Transverse colon (tissue), 4 donors: ENCODE measurements around the gene MDFI. TPM values are rescaled to one million over a fixed set of nuclear protein-coding genes. Genes with fewer than 3 reads are reported as not detected.
A peak's percentile ranks its signal among the peaks of the same experiment; 100 is the strongest.

Source experiments
- DNase-seq: peaks from one replicate; pipeline ENCODE4 v3.0.0-alpha.2; 2019
- H3K27ac ChIP-seq, 4 donors: fragments of 200-600 bp; sonication (generic); 2 replicates each; pipeline ENCODE4 v1.5.1; 2016 to 2018; ENCODE audit warnings: inconsistent platforms in 4 of 4
- H3K27me3 ChIP-seq: fragments of 200-600 bp; sonication (generic); 2 replicates; pipeline ENCODE4 v1.5.1; 2017; ENCODE audit warnings: inconsistent platforms
- H3K36me3 ChIP-seq, 4 donors: fragments of 200-600 bp; sonication (generic); 2 replicates each; pipeline ENCODE4 v1.5.1; 2017 to 2019; ENCODE audit warnings: inconsistent platforms in 4 of 4
- H3K4me1 ChIP-seq, 4 donors: fragments of 200-600 bp; sonication (generic); 2 replicates each; pipeline ENCODE4 v1.5.1; 2017 to 2020; ENCODE audit warnings: inconsistent platforms in 4 of 4
- H3K4me3 ChIP-seq, 4 donors: fragments of 200-600 bp; sonication (generic); 1 replicate in 1 of 4; 2 replicates in 3 of 4; pipeline versions ENCODE4 v1.5.1 to v1.6.1; 2017 to 2019; ENCODE audit warnings: inconsistent platforms in 4 of 4
- H3K9me3 ChIP-seq, 2 donors: fragments of 200-600 bp; sonication (generic); 2 replicates each; pipeline ENCODE4 v1.5.1; 2017 to 2019; ENCODE audit warnings: inconsistent platforms in 2 of 2
- EP300 ChIP-seq: sonication (generic); formaldehyde crosslinking; IDR thresholded peaks from one replicate; pipeline ENCODE4 v1.6.1; 2017; ENCODE audit warnings: antibody characterized with exemption, low read depth
- POLR2A ChIP-seq: fragments of 450-650 bp; IDR thresholded peaks from one replicate; pipeline ENCODE4 v1.6.1; 2016; ENCODE audit warnings: antibody characterized with exemption, mild to moderate bottlenecking, moderate library complexity
- POLR2AphosphoS5 ChIP-seq, 3 donors: sonication (generic); formaldehyde crosslinking; IDR thresholded peaks; one replicate each; pipeline ENCODE4 v1.6.1; 2016; ENCODE audit warnings: antibody characterized with exemption in 3 of 3
- WGBS, 2 donors: methylation state at CpG; one replicate each; pipeline ENCODE4 v1.1.5; 2018; ENCODE audit warnings: low coverage in 1 of 2; 5-methylcytosine and 5-hydroxymethylcytosine counted together
- in situ Hi-C, 4 donors: fragments of 200-750 bp; cut with MboI; loops; one replicate each; pipeline versions ENCODE4 v1.15.0 to v1.15.1; 2017; ENCODE audit warnings: low sequenced_read_pairs in 3 of 4, low pct_ligation_motif_present in 1 of 4, low pct_unique_long_range_greater_than_20kb in 1 of 4
- intact Hi-C: fragments of 100-400 bp; cut with DNase I; formaldehyde crosslinking; loops from one replicate; pipeline ENCODE4 v1.15.1; 2023; ENCODE audit warnings: low total_unique reads
- total RNA-seq, 4 donors: library from RNA; depleted of rRNA; stranded (reverse); fragments of >200 nt; gene quantifications; one replicate each; pipeline ENCODE4 v1.1.0, GENCODE V29; 2016
- TF ChIP-seq, protein P1 (sequence below), 5 experiments: fragments of 200-600 bp in 3 of 5; fragments of 450-650 bp in 2 of 5; sonication (generic) in 3 of 5; IDR thresholded peaks; 1 replicate in 2 of 5; 2 replicates in 3 of 5; pipeline ENCODE4 v1.5.1; 2016 to 2017; ENCODE audit warnings: antibody characterized with exemption in 5 of 5, inconsistent platforms in 3 of 5, mild to moderate bottlenecking in 2 of 5, moderate library complexity in 1 of 5

The MDFI gene
- total RNA-seq, 4 donors from 2014 or later = 2.1 to 2.2 TPM; not detected in 2

DNA sequence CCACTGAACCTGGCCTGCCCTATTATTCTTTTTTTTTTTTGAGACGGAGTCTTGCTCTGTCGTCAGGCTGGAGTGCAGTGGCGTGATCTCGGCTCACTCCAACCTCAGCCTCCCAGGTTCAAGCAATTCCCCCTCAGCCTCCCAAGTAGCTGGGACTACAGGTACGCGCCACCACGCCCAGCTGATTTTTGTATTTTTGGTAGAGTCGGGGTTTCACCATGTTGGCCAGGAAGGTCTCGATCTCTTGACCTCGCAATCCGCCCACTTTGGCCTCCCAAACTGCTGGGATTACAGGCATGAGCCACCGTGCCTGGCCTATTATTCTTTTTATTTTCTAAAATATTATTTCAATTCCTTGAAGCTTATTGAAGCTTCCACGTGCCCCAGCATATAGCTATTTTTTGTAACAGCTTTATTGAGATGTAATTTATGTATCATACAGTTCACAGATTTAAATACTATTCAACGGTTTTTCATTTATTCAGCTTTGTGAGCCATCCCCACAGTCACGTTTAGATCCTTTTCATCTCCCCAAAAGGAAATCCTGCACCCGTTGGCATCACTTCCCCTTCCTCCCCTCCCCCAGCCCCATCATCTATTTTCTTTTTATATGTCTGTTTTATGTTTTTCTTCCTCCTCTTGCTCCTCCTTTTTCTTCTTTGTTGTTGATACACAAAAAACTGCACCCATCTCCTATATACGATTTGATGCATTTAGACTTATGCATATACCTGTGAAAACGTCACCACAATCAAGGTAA is 13.5 kb upstream of the MDFI start:
- Histone ChIP-seq H3K4me3 (no peak overlapping the region), H3K27me3 (peaks cover 5% of the 10 kb centered on the region), H3K9me3 (no peaks in the 10 kb centered on the region), H3K4me1 (peaks cover 0 to 8% (median 0%) of the 10 kb centered on the region in 4 donors), H3K36me3 (no peaks in the 10 kb centered on the region), H3K27ac (no peak overlapping the region)
- in situ Hi-C loops (no loop called here), intact Hi-C loops (no loop called here)
- TF ChIP-seq POLR2AphosphoS5 (IDR thresholded peaks at IDR 0.05) (no peak), POLR2A (no peak), EP300 (no peak)
- TF ChIP-seq, protein P1, sequence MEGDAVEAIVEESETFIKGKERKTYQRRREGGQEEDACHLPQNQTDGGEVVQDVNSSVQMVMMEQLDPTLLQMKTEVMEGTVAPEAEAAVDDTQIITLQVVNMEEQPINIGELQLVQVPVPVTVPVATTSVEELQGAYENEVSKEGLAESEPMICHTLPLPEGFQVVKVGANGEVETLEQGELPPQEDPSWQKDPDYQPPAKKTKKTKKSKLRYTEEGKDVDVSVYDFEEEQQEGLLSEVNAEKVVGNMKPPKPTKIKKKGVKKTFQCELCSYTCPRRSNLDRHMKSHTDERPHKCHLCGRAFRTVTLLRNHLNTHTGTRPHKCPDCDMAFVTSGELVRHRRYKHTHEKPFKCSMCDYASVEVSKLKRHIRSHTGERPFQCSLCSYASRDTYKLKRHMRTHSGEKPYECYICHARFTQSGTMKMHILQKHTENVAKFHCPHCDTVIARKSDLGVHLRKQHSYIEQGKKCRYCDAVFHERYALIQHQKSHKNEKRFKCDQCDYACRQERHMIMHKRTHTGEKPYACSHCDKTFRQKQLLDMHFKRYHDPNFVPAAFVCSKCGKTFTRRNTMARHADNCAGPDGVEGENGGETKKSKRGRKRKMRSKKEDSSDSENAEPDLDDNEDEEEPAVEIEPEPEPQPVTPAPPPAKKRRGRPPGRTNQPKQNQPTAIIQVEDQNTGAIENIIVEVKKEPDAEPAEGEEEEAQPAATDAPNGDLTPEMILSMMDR (IDR thresholded peaks at IDR 0.05) = no peak
- DNase-seq = no peak
- 65 to 78% methylated on average over 13 to 18 of the region's 18 CpGs for WGBS, 2 donors

DNA sequence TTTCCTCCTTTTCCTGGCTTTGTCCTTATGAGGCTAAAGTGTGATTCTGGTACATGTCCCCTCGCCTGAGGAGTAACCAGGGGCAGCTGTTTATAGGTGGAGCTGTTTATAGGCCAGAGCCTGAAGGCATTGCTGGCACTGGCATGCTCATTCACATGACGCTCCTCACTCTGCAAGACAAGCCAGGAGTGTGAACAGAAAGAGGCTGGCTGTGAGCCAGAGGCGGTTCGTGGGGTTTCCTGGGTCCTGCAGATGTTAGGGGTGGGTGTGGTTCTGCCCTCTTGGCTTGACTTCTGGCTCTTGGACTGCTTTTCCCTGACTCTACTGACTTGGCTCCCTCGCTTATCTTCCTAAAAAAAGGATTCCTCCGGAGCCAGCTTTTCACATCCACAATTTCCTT is 12.8 kb upstream of the MDFI start:
- WGBS, 2 donors = 20 to 28% methylated on average over 1 to 6 of the region's 6 CpGs
- H3K27ac ChIP-seq = no peak overlapping the region
- no peaks in the 10 kb centered on the region for H3K9me3 ChIP-seq
- no peak for TF ChIP-seq POLR2A
- TF ChIP-seq POLR2AphosphoS5 (IDR thresholded peaks at IDR 0.05) = no peak
- TF ChIP-seq EP300 = no peak
- TF ChIP-seq, protein P1 (IDR thresholded peaks at IDR 0.05) = no peak
- peaks cover 0 to 8% (median 0%) of the 10 kb centered on the region in 4 donors for H3K4me1 ChIP-seq
- peak; percentile 36 for DNase-seq
- no peak overlapping the region for H3K4me3 ChIP-seq
- H3K27me3 ChIP-seq = peaks cover 7% of the 10 kb centered on the region
- in situ Hi-C loops = no loop called here
- no peaks in the 10 kb centered on the region for H3K36me3 ChIP-seq
- intact Hi-C loops = no loop called here

DNA sequence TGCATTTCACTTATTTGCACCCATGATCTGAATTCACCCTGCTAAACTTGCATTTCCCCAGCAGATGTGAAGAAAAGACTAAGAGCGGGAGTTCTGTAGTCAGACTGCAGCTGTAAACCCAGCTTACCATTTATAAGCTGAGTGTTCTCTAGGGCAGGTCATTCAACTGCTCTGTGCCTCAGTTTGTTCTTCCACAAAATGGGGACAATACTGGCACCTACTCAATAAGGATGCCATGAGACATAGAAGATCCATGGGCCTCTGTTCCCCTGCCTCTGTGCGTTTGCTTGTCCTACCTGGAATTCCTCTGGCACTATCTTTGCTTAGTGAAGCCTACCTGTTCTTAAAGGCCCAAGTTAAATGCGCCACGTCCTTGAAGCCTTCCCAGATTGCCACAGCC is 12.2 kb upstream of the MDFI start:
- peaks cover 0 to 8% (median 0%) of the 10 kb centered on the region in 4 donors for H3K4me1 ChIP-seq
- H3K9me3 ChIP-seq = no peaks in the 10 kb centered on the region
- WGBS, 2 donors = 88 to 89% methylated on average over 3 to 4 of the region's 4 CpGs
- no peak for DNase-seq
- intact Hi-C loops = no loop called here
- H3K36me3 ChIP-seq = no peaks in the 10 kb centered on the region
- no peak overlapping the region for H3K4me3 ChIP-seq
- no peak for TF ChIP-seq POLR2A
- no peak for TF ChIP-seq POLR2AphosphoS5 (IDR thresholded peaks at IDR 0.05)
- H3K27me3 ChIP-seq = peaks cover 7% of the 10 kb centered on the region
- H3K27ac ChIP-seq = no peak overlapping the region
- in situ Hi-C loops = no loop called here

DNA sequence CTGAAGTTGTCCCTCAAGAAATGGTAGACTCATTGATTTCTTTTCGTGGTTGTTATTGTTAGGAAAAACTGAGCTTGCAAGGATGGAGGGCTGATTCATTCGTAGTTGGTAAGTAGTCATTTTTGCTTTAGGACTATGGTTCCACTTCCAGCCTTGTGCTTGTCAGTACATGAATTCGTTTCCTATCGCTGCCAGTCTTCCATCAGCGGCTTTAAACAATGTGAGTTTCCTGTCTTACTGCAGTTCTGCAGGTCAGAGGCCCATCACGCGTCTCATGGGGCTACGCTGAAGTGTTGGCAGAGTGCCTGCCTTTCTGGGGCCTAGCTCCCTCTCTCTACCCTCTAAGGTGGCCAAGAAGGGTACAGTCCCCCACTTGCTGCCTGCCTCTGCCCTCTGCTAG is 11.4 kb upstream of the MDFI start:
- TF ChIP-seq POLR2AphosphoS5 (IDR thresholded peaks at IDR 0.05) (no peak), EP300 (no peak), POLR2A (no peak)
- TF ChIP-seq, protein P1 (IDR thresholded peaks at IDR 0.05) = no peak
- Histone ChIP-seq H3K4me3 (no peak overlapping the region), H3K27me3 (peaks cover 7% of the 10 kb centered on the region), H3K4me1 (peaks cover 0 to 8% (median 0%) of the 10 kb centered on the region in 4 donors), H3K27ac (no peak overlapping the region), H3K9me3 (no peaks in the 10 kb centered on the region), H3K36me3 (no peaks in the 10 kb centered on the region)
- 75 to 93% methylated on average over 5 to 8 of the region's 8 CpGs for WGBS, 2 donors
- DNase-seq = no peak
- intact Hi-C loops = no loop called here
- in situ Hi-C loops = no loop called here
